ENCODE measurements around the gene RO60.
A peak's percentile ranks its signal among the peaks of the same experiment; 100 is the strongest.

RO60 gene

GRCh38 chr1:193062698-193063463 is 3.5 kb downstream of the RO60 start:
- no peak for DNase-seq

GRCh38 chr1:193065954-193066353 is 6.5 kb downstream of the RO60 start:
- no peak for DNase-seq

GRCh38 chr1:193066606-193067005 is 7.2 kb downstream of the RO60 start:
- DNase-seq = no peak

GRCh38 chr1:193068013-193068412 is 8.6 kb downstream of the RO60 start:
- DNase-seq = no peak

GRCh38 chr1:193069748-193070385 is 10.5 kb downstream of the RO60 start:
- DNase-seq = no peak

DNA sequence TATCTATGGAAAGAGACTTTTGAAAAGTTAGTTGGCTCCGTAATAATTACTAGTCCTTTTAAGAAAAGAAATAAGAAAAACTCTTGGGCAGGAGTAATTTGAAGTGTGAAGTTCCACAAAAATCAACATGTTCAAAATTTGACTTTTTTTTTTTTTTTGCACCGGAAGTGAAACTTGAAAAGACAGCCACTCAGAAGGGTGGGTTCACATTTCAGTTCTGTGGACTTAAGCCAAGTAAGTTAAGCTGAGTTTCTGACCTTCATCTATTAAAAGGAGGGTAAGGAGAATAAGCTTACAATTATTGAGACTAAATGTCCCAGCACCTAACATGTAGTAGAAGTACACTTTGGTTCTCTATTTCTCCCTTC is 11.0 kb downstream of the RO60 start:
- no peak for DNase-seq

DNA sequence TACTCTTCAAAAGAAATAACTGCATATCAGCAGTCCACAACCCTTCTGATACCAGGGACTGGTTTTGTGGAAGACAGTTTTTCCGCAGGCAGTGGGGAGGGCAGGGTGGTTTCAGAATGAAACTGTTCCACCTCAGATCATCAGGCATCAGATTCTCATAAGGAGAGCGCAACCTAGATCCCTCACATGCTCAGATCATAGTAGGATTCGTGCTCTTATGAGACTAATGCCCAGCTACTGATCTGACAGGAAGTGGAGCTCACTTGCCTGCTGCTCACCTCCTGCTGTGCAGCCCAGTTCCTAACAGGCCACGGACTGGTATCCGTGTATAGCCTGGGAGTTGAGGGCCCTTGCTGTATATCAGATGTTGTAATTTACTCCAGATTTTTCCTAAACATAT is 11.5 kb downstream of the RO60 start:
- DNase-seq = peak; percentile 14

GRCh38 chr1:193077991-193078390 is 18.6 kb downstream of the RO60 start:
- DNase-seq = no peak

- DNase-seq = no peak
Observed at GRCh38 chr1:193079187-193079586, 19.8 kb downstream of the RO60 start.

DNA sequence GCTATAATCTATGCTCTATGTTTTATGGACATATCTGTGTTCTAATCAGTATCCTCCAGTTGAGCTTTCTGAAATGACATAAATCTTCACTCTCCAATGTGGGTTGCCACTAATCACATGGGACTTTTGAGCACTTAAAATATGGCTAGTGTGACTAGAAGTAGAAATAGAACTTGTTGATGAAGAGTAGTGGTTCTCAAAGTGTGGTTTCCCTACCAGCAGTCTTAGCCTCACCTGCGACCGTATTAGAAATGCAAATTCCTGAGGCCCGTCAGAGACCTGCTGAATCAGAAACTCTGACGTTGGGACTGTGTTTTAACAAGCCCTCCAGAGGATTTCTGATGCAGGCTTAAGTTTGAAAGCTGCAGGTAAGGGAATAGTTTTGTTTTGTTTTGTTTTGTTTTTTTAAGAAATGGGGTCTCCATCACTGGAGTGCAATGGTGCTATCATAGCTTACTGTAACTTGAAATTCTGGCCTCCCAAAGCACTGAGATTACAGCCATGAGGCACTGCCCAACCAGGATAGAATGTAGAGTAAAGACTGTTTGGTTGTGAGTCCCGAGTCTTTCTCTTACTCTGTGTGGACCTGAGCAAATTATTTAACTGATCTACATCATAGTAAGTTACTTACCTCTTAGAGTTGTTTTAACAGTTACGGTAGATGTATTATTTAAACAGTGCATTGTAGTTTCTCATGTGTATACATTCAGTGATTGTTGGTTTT is 24.1 kb downstream of the RO60 start:
- DNase-seq = no peak

DNA sequence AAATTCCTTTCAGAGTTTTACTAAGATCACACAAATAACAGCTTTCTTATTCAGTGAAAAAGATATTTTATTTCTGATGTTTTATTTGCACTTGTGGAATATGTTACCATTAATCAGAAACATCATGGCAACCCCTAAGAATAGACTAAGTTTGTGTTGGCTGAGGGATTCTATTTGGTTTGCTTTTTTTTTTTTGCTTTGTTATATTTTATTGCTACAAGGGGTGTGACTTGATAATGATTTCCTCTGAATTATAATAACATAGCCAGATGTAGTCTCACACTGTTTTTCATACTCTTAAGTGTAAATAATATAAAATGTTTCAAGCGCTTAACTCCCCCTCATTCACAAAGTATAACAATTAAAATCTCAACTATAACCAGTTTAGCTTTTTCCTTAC is 25.9 kb downstream of the RO60 start:
- no peak for DNase-seq

GRCh38 chr1:193086342-193086741 is 26.9 kb downstream of the RO60 start:
- DNase-seq = no peak

- no peak for DNase-seq
Observed at GRCh38 chr1:193087893-193088292, 28.5 kb downstream of the RO60 start.

DNA sequence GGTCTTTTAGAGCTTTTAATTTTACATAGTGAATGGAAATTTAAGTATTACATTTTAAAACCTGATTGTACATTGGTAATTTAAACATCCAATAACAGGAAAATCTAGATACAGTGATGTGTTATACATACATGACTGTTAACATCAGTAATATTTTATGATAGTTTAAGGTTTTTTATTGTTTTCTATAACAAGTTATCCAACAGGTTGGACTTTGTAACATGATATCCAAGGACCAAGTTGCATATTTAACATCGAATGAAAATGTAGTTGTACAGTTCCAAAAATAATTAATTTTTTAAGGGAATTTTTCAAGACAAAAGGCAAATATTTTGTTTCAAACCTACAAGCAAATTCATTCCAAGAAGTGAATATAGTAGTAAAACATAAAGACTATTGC is 31.5 kb downstream of the RO60 start:
- DNase-seq = no peak

DNA sequence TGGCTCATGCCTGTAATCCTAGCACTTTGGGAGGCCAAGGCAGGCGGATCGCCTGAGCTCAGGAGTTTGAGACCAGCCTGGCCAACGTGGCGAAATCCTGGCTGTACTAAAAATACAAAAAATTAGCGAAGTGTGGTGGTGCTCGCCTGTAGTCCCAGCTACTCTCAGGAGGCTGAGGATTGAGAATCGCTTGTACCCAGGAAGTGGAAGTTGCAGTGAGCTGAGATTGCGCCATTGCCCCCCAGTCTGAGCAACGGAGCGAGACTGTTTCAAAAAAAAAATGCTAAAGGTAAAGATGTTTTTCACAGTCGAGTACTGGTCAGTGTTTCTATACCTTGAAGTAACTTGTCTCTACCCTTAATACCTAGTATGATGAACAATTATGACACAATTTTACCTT is 34.7 kb downstream of the RO60 start:
- no peak for DNase-seq

- DNase-seq = no peak
Observed at GRCh38 chr1:193102662-193103061, 43.2 kb downstream of the RO60 start.

GRCh38 chr1:193103759-193104501 is 44.5 kb downstream of the RO60 start:
- DNase-seq = no peak

GRCh38 chr1:193104502-193104906 is 45.1 kb downstream of the RO60 start:
- peak; percentile 20 for DNase-seq

- peak; percentile 64 for DNase-seq
Observed at GRCh38 chr1:193104907-193105820, 45.8 kb downstream of the RO60 start, which contains the start of gene GLRX2. Gene GLRX2 (minus strand): TSS chr1:193105414. CDS start chr1:193105382, 32 bp downstream.

GRCh38 chr1:193105821-193106177 is 46.4 kb downstream of the RO60 start:
- DNase-seq = no peak

DNA sequence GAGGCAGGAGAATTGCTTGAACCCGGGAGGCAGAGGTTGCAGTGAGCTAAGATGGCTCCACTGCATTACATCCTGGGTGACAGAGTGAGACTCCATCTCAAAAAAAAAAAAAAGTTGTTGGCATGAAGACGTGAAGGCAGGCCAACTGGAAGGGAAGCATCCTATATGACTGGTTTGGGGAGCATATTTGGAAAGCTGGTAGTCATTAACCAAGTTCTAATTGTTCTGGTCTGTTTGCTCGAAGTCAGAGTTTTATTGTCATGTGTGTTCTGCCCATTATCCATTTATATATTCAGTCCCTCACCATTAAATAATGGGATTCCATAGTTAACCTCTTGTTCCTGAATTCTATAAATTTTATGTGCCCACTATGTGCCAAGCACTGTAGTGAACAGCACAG is 49.1 kb downstream of the RO60 start:
- DNase-seq = no peak
